ENCODE measurements around the gene PLPPR3.

- no peak for TF ChIP-seq EGR1 (IDR thresholded peaks at IDR 0.05; ENCODE audit: borderline replicate concordance in 1 of 2, low read depth in 2 of 2, low read length in 2 of 2)
- TF ChIP-seq EZH2 (IDR thresholded peaks at IDR 0.05; ENCODE audit: borderline replicate concordance, control insufficient read depth, low read depth, low read length), result no peak
- TF ChIP-seq TCF12 (IDR thresholded peaks at IDR 0.05; ENCODE audit: low read depth, low read length), result no peak
- no peak for TF ChIP-seq NRF1 (conservative IDR thresholded peaks at IDR 0.05; ENCODE audit: low read depth, low read length)
- TF ChIP-seq POLR2A (IDR thresholded peaks at IDR 0.05; ENCODE audit: low read depth, low read length), result no peak
- no peak for TF ChIP-seq RAD51 (IDR thresholded peaks at IDR 0.05)
- TF ChIP-seq TAF1 (IDR thresholded peaks at IDR 0.05; ENCODE audit: borderline replicate concordance, low read depth, low read length), result no peak
- TF ChIP-seq CREM (IDR thresholded peaks at IDR 0.05; ENCODE audit: low read depth), result no peak
Observed at GRCh38 chr19:795691-796581, 25.8 kb downstream of the PLPPR3 start.

Data from GM12878 (cell line).